Measurements from ENCODE around the gene ABCC10. TPM values are rescaled to one million over a fixed set of nuclear protein-coding genes. Genes with fewer than 3 reads are reported as not detected.

ABCC10 gene
- total RNA-seq, 2 experiments from 2014 or later: 47.1 to 53.2 TPM

DNA sequence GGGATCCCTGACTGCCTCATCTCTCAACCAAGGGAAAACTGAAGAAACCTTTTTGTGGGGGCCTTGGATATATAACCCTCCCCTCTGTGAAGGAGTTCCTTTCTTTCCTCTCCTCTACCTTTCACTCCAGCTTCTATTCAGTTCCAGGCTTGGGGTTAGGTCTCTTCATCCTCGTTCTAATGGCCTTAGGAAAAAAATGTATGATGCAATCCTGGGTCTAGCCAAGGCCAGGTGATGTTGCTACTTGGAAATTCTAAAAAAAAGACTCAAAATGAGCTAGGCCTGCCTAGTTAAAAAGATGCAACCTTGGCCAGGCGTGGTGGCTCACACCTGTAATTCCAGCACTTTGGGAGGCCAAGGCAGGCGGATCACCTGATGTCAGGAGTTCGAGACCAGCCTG lies 7.6 kb downstream of the ABCC10 start:
- ChIA-PET CTCF (interaction anchor here (3.1 kb wide), 1 partner anchor 9 kb away, joined by 15 read pairs; no protein-coding TSS in a partner anchor), POLR2A (no interaction called here)
- H3K4me3 Mint-ChIP-seq: no peak overlapping the region

DNA sequence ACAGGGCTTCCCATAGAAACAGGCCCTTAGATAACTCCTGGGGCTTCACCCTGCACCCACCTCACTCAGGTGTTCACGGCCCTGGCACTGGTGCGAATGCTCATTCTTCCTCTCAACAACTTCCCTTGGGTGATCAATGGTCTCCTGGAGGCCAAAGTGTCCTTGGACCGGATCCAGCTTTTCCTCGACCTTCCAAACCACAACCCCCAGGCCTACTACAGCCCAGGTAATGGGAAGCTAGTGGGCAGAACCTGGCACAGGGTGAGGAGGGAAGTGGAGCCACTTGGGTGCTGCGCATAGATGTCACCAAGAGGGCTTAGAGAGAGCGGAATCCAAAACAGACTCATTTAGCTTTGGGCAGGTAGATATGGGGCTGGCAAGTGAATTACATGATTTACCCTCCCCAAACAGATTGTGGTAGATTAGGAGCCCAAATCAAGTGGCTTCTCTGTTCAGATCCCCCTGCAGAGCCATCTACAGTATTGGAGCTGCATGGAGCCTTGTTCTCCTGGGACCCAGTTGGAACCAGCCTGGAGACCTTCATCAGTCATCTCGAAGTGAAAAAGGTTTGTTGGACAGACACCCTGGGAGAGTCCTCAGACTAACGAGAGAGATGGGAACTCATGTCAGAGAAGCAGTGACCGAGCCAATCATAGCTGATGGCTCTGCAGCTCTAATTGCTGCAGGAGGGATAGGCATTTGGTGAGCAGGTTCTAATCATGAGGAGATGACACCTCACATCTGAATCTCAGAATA lies 8.5 kb downstream of the ABCC10 start:
- CTCF ChIA-PET: interaction anchor here (0.8 kb wide), 1 partner anchor 13 kb away, joined by 3 read pairs; no protein-coding TSS in a partner anchor
- Mint-ChIP-seq H3K4me3 (no peak overlapping the region), H3K36me3 (ENCODE audit: low read depth) (peaks cover 13% of the 10 kb centered on the region), H3K27ac (no peak overlapping the region), H3K4me1 (no peaks in the 10 kb centered on the region), H3K9me3 (no peaks in the 10 kb centered on the region), H3K27me3 (no peaks in the 10 kb centered on the region)
- POLR2A ChIA-PET: no interaction called here
- no peak for DNase-seq

More for the DNA sequence above, 7.6 kb downstream of the ABCC10 start:
- no peaks in the 10 kb centered on the region for H3K27me3 Mint-ChIP-seq
- no peaks in the 10 kb centered on the region for H3K9me3 Mint-ChIP-seq
- peaks cover 13% of the 10 kb centered on the region for H3K36me3 Mint-ChIP-seq (ENCODE audit: low read depth)
- no peak overlapping the region for H3K27ac Mint-ChIP-seq
- no peaks in the 10 kb centered on the region for H3K4me1 Mint-ChIP-seq
- DNase-seq: no peak

DNA sequence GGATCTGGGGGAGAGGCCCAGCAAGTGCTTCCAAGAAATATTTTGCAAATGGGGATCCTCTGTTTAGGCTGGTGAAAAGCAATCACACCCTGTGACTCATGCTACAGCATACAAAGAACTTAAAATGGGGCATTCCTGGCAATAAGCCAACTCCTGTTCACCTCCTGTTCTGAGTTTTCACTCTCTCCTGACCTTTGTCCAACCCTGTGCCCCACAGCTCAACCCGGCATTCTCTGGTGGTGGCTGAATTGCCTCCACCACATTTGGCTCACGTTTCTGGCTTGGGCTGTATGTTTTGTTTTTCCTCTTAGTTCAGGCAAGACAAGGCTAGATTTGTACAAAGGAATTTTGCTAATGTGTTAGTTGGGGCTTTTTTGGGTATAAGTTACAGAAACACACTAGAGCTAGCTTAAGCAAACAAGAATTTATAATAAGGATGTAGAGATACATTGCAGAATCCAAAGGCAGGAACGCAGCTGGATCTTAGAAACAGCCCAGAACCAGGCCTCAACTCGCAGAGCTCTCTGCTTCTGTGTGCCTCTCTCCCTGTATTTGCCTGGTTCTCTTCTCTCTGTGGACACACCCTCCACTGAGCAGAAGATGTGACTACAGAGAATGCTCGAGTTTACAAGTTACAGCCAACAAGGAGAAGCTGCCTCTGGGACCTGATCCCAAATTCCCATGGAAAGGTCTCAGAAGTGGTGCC lies 9.4 kb downstream of the ABCC10 start:
- no peak overlapping the region for H3K27ac Mint-ChIP-seq
- H3K4me3 Mint-ChIP-seq: no peak overlapping the region
- CTCF ChIA-PET: interaction anchor here (0.9 to 1.3 kb wide), 3 partner anchors 23 to 59 kb away, joined by 3 to 5 read pairs (median 3); no protein-coding TSS in a partner anchor
- POLR2A ChIA-PET: interaction anchor here (0.5 kb wide), 1 partner anchor 43 kb away, joined by 3 read pairs; no protein-coding TSS in a partner anchor
- H3K4me1 Mint-ChIP-seq: no peaks in the 10 kb centered on the region
- H3K9me3 Mint-ChIP-seq: no peaks in the 10 kb centered on the region
- H3K36me3 Mint-ChIP-seq (ENCODE audit: low read depth): peaks cover 11% of the 10 kb centered on the region
- no peak for DNase-seq
- H3K27me3 Mint-ChIP-seq: no peaks in the 10 kb centered on the region

DNA sequence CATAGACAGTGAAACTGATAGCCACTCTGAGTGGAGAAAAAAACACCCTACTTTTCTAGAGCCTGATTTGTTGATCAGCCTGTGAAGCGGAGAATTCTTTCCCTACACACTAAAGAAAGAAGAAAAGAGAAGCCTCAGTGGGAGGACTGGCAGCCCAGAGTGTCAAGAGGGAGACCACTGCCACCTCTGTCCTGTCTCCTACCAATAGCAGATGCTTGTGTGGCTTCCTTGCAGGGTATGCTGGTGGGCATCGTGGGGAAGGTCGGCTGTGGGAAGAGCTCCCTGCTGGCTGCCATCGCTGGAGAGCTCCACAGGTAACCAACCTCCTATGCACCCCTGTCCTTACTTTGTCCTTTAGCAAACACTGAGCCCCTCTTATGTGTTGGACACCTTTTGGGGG lies 10.4 kb downstream of the ABCC10 start:
- DNase-seq: no peak
- Mint-ChIP-seq H3K9me3 (no peaks in the 10 kb centered on the region), H3K27ac (no peak overlapping the region), H3K4me1 (no peaks in the 10 kb centered on the region), H3K27me3 (no peaks in the 10 kb centered on the region), H3K4me3 (no peak overlapping the region), H3K36me3 (ENCODE audit: low read depth) (peaks cover 7% of the 10 kb centered on the region)
- ChIA-PET CTCF (interaction anchor here (0.9 to 1.3 kb wide), 4 partner anchors 18 to 58 kb away, joined by 3 to 5 read pairs (median 4); no protein-coding TSS in a partner anchor), POLR2A (no interaction called here)

DNA sequence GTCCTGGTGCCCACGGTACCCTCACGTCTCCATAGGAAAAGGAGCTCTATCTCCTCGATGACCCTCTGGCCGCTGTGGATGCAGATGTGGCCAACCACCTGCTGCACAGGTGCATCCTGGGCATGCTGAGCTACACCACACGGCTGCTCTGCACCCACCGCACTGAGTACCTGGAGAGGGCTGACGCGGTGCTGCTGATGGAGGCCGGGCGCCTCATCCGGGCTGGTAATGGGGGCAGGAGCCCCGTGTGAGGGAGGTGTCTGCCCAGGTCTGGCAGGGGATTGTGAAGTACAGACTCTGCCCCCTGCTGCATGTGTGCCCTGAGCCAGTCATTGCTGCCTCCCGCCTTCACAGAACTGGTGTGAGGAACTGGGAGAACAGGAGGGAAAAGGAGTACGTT lies 15.6 kb downstream of the ABCC10 start:
- CTCF ChIA-PET: interaction anchor here (0.9 to 2.2 kb wide), 2 partner anchors 9 to 28 kb away, joined by 3 to 15 read pairs; no protein-coding TSS in a partner anchor
- H3K27ac Mint-ChIP-seq: peak overlapping the region; percentile 50
- POLR2A ChIA-PET: no interaction called here
- no peak for DNase-seq
- H3K27me3 Mint-ChIP-seq: no peaks in the 10 kb centered on the region
- no peak overlapping the region for H3K4me3 Mint-ChIP-seq
- H3K36me3 Mint-ChIP-seq (ENCODE audit: low read depth): peaks cover 15% of the 10 kb centered on the region
- H3K4me1 Mint-ChIP-seq: no peaks in the 10 kb centered on the region
- H3K9me3 Mint-ChIP-seq: no peaks in the 10 kb centered on the region

DNA sequence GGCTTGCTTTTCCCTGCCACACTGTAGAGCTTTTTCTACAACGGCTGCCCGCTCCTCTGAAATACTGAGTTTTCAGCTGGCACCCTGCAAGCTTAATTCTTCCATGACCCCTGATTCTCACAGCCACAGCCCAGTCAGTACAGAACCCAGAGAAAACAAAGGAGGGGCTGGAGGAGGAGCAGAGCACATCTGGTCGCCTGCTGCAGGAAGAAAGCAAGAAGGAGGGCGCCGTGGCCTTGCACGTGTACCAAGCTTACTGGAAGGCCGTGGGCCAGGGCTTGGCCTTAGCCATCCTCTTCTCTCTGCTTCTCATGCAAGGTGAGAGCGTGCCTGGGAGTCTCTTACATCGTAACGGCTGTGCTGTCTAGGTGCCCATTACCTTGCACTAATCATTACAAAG lies 16.7 kb downstream of the ABCC10 start:
- Mint-ChIP-seq H3K27me3 (no peaks in the 10 kb centered on the region), H3K27ac (no peak overlapping the region), H3K4me1 (no peaks in the 10 kb centered on the region), H3K36me3 (ENCODE audit: low read depth) (peaks cover 19% of the 10 kb centered on the region), H3K4me3 (no peak overlapping the region), H3K9me3 (no peaks in the 10 kb centered on the region)
- DNase-seq: no peak
- ChIA-PET POLR2A (no interaction called here), CTCF (interaction anchor here (1.0 to 2.2 kb wide), 3 partner anchors 8 to 16 kb away, joined by 3 to 15 read pairs (median 5); no protein-coding TSS in a partner anchor)

DNA sequence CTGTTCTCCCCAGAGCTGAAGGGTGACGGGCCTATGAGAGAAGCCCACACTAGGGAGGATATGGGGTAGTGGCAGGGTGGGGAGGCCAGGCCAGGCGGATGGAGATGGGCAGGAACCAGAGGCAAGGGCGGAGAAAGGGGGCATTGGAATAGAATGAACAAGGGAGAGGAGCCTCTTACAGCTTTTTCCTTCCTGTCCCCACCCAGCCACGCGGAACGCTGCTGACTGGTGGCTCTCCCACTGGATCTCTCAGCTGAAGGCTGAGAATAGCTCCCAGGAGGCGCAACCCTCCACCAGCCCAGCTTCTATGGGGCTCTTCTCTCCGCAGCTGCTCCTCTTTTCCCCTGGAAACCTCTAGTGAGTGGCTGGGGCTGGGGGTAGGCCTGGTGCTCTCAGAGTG lies 17.2 kb downstream of the ABCC10 start:
- CTCF ChIA-PET: interaction anchor here (1.0 to 2.2 kb wide), 3 partner anchors 8 to 16 kb away, joined by 3 to 15 read pairs (median 5); no protein-coding TSS in a partner anchor
- H3K9me3 Mint-ChIP-seq: no peaks in the 10 kb centered on the region
- POLR2A ChIA-PET: no interaction called here
- no peak for DNase-seq
- H3K4me3 Mint-ChIP-seq: no peak overlapping the region
- H3K36me3 Mint-ChIP-seq (ENCODE audit: low read depth): peaks cover 19% of the 10 kb centered on the region
- no peaks in the 10 kb centered on the region for H3K27me3 Mint-ChIP-seq
- no peak overlapping the region for H3K27ac Mint-ChIP-seq
- no peaks in the 10 kb centered on the region for H3K4me1 Mint-ChIP-seq

DNA sequence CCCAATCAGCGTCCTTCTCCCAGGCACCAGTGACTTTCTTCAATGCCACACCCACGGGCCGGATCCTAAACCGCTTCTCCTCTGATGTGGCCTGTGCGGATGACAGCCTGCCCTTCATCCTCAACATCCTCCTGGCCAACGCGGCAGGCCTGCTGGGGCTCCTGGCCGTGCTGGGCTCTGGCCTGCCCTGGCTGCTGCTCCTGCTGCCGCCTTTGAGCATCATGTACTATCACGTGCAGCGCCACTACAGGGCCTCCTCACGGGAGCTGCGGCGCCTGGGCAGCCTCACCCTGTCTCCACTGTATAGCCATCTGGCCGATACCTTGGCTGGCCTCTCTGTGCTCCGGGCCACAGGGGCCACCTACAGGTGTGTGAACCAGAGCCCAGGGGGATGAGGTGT lies 18.2 kb downstream of the ABCC10 start:
- CTCF ChIA-PET: interaction anchor here (0.6 to 1.6 kb wide), 2 partner anchors 10 to 41 kb away, joined by 3 to 5 read pairs; partner anchors contain the start of gene DLK2
- no peaks in the 10 kb centered on the region for H3K27me3 Mint-ChIP-seq
- H3K4me1 Mint-ChIP-seq: no peaks in the 10 kb centered on the region
- POLR2A ChIA-PET: no interaction called here
- H3K9me3 Mint-ChIP-seq: no peaks in the 10 kb centered on the region
- no peak for DNase-seq
- peak overlapping the region; percentile 41 for H3K27ac Mint-ChIP-seq
- no peak overlapping the region for H3K4me3 Mint-ChIP-seq
- peaks cover 19% of the 10 kb centered on the region for H3K36me3 Mint-ChIP-seq (ENCODE audit: low read depth)

DNA sequence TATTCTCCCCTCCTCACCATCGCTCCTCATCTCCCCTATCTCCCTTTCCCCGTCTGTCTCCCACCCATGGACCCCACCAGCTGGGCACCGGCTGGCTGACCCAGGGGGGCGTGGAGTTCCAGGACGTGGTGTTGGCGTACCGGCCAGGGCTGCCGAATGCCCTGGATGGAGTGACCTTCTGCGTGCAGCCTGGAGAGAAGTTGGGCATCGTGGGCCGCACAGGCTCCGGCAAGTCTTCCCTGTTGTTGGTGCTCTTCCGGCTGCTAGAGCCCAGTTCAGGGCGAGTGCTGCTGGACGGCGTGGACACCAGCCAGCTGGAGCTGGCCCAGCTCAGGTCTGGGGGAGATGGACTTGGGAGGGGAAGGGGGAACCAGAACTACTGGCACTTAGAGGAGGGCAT lies 20.3 kb downstream of the ABCC10 start:
- ChIA-PET CTCF (interaction anchor here (0.6 to 1.1 kb wide), 2 partner anchors 13 to 45 kb away, joined by 3 read pairs; no protein-coding TSS in a partner anchor), POLR2A (no interaction called here)
- Mint-ChIP-seq H3K27me3 (no peaks in the 10 kb centered on the region), H3K36me3 (ENCODE audit: low read depth) (peaks cover 24% of the 10 kb centered on the region), H3K27ac (no peak overlapping the region), H3K9me3 (no peaks in the 10 kb centered on the region), H3K4me1 (no peaks in the 10 kb centered on the region), H3K4me3 (no peak overlapping the region)
- DNase-seq: no peak

DNA sequence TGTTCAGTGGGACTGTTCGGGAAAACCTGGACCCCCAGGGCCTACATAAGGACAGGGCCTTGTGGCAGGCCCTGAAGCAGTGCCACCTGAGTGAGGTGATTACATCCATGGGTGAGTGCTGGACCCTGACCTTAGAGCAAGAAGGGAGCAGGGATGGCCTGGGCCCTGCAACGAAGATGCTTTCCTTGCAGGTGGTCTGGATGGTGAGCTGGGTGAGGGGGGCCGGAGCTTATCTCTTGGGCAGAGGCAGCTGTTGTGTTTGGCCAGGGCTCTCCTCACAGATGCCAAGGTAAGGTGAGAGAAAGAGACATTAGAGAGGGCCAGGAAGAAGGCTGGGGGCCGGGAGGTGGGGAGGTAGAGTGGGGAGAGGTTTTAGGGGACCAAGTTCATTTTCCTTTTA lies 21.6 kb downstream of the ABCC10 start:
- H3K9me3 Mint-ChIP-seq: no peaks in the 10 kb centered on the region
- DNase-seq: no peak
- peaks cover 2% of the 10 kb centered on the region for H3K27me3 Mint-ChIP-seq
- ChIA-PET CTCF (interaction anchor here (0.5 to 1.4 kb wide), 4 partner anchors 13 to 140 kb away, joined by 3 to 4 read pairs (median 3); no protein-coding TSS in a partner anchor), POLR2A (no interaction called here)
- no peak overlapping the region for H3K4me3 Mint-ChIP-seq
- H3K27ac Mint-ChIP-seq: peak overlapping the region; percentile 15
- peaks cover 20% of the 10 kb centered on the region for H3K36me3 Mint-ChIP-seq (ENCODE audit: low read depth)
- H3K4me1 Mint-ChIP-seq: no peaks in the 10 kb centered on the region

DNA sequence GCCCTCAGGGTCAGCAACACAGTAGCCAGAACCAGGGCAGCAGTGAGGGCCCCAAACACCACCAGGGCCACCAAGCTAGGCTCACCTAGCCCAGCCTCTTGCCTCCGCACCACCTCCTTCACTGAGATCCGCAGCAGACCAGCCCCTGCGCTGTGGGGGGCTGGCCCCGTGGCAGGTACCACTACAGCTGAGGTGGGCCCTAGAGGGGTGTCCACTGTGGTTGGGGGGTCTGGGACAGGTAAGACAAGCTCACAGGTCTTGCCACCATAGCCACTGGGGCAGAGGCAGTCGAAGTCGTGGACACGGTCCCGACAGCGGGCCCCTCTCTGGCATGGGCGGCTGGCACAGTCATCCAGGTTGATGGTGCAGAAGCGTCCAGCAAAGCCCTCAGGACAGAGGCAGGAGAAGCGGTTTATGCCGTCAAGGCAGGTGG lies 23.4 kb downstream of the ABCC10 start:
- POLR2A ChIA-PET: no interaction called here
- Mint-ChIP-seq H3K9me3 (no peaks in the 10 kb centered on the region), H3K4me1 (peaks cover 7% of the 10 kb centered on the region), H3K27ac (no peak overlapping the region), H3K27me3 (peaks cover 12% of the 10 kb centered on the region), H3K36me3 (ENCODE audit: low read depth) (peaks cover 17% of the 10 kb centered on the region), H3K4me3 (no peak overlapping the region)
- CTCF ChIA-PET: no interaction called here
- no peak for DNase-seq

DNA sequence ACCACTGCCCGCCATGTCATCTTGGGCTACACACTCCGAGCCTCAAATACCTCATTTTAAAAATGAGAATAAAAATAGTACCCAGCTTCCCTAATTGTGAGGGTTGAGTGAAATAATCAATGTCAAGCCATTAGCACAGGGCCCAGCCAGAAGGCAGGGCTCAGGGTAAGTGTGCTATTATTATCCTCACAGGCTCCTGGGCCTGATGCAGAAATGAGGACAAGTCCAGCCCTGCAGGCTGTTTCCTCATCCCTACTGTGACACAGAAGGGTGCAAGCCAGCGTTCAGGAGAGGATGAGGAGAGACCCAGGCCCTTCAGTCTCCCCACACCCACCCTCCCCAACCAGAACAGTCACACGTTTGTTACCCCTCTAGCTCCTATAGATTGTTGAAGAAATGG lies 24.0 kb downstream of the ABCC10 start:
- H3K27me3 Mint-ChIP-seq: peaks cover 19% of the 10 kb centered on the region
- no peak overlapping the region for H3K27ac Mint-ChIP-seq
- peaks cover 12% of the 10 kb centered on the region for H3K4me1 Mint-ChIP-seq
- H3K9me3 Mint-ChIP-seq: no peaks in the 10 kb centered on the region
- no peak overlapping the region for H3K4me3 Mint-ChIP-seq
- H3K36me3 Mint-ChIP-seq (ENCODE audit: low read depth): peaks cover 18% of the 10 kb centered on the region
- POLR2A ChIA-PET: no interaction called here
- CTCF ChIA-PET: no interaction called here
- no peak for DNase-seq

DNA sequence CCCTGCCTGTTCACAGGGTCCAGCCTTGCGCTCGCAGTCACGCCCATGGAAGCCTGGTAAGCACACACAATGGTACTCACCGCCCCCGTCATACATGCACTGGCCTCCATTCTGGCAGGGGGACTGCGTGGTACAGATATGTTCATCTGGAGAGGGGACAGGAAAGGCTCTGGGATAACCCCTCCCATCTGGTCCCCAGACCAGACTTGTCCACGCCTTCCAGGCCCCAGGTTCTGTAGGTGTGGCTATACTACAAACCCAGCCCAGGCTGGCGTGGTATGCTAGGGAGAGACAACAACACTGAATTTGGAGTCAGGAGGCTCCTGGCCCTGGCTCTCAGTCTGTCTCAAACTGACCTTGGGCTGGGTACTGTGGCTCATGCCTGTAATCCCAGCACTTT lies 24.6 kb downstream of the ABCC10 start:
- peaks cover 12% of the 10 kb centered on the region for H3K4me1 Mint-ChIP-seq
- no peaks in the 10 kb centered on the region for H3K9me3 Mint-ChIP-seq
- peaks cover 18% of the 10 kb centered on the region for H3K36me3 Mint-ChIP-seq (ENCODE audit: low read depth)
- no peak for DNase-seq
- H3K4me3 Mint-ChIP-seq: no peak overlapping the region
- ChIA-PET CTCF (interaction anchor here (0.6 to 1.2 kb wide), 2 partner anchors 8 to 503 kb away, joined by 3 to 8 read pairs; no protein-coding TSS in a partner anchor), POLR2A (no interaction called here)
- no peak overlapping the region for H3K27ac Mint-ChIP-seq
- peaks cover 25% of the 10 kb centered on the region for H3K27me3 Mint-ChIP-seq
